ENCODE measurements around the gene SUCLG2.

Gene SUCLG2

GRCh38 chr3:67648701-67649100 lies 5.7 kb downstream of the SUCLG2 start:
- no peak for DNase-seq

GRCh38 chr3:67648229-67648628 lies 6.2 kb downstream of the SUCLG2 start:
- no peak for DNase-seq

GRCh38 chr3:67647390-67647878 lies 7.0 kb downstream of the SUCLG2 start:
- DNase-seq, result no peak

GRCh38 chr3:67646586-67647234 lies 7.7 kb downstream of the SUCLG2 start:
- DNase-seq, result no peak

GRCh38 chr3:67644827-67645226 lies 9.6 kb downstream of the SUCLG2 start:
- no peak for DNase-seq

GRCh38 chr3:67642734-67643133 lies 11.7 kb downstream of the SUCLG2 start:
- DNase-seq, result no peak

- DNase-seq, result no peak
Measured at GRCh38 chr3:67642190-67642589, 12.2 kb downstream of the SUCLG2 start.

- DNase-seq, result no peak
Measured at GRCh38 chr3:67641451-67641850, 13.0 kb downstream of the SUCLG2 start.

GRCh38 chr3:67640023-67640660 lies 14.3 kb downstream of the SUCLG2 start:
- DNase-seq, result no peak

- DNase-seq, result no peak
Measured at GRCh38 chr3:67637255-67637900, 17.0 kb downstream of the SUCLG2 start.

GRCh38 chr3:67635806-67636205 lies 18.6 kb downstream of the SUCLG2 start:
- DNase-seq, result no peak

GRCh38 chr3:67635257-67635656 lies 19.2 kb downstream of the SUCLG2 start:
- no peak for DNase-seq

- no peak for DNase-seq
Measured at GRCh38 chr3:67630666-67631362, 23.6 kb downstream of the SUCLG2 start.

- DNase-seq, result no peak
Measured at GRCh38 chr3:67624687-67625086, 29.7 kb downstream of the SUCLG2 start.

- no peak for DNase-seq
Measured at GRCh38 chr3:67624078-67624477, 30.3 kb downstream of the SUCLG2 start.

GRCh38 chr3:67622652-67623051 lies 31.8 kb downstream of the SUCLG2 start:
- no peak for DNase-seq

GRCh38 chr3:67620869-67621268 lies 33.5 kb downstream of the SUCLG2 start:
- no peak for DNase-seq

GRCh38 chr3:67619991-67620390 lies 34.4 kb downstream of the SUCLG2 start:
- no peak for DNase-seq

- DNase-seq, result no peak
Measured at GRCh38 chr3:67617518-67617917, 36.9 kb downstream of the SUCLG2 start.

GRCh38 chr3:67616046-67616445 lies 38.4 kb downstream of the SUCLG2 start:
- no peak for DNase-seq

GRCh38 chr3:67614195-67614594 lies 40.2 kb downstream of the SUCLG2 start:
- no peak for DNase-seq

GRCh38 chr3:67610458-67610857 lies 44.0 kb downstream of the SUCLG2 start:
- no peak for DNase-seq

GRCh38 chr3:67609709-67610108 lies 44.7 kb downstream of the SUCLG2 start:
- DNase-seq, result no peak

GRCh38 chr3:67608034-67608433 lies 46.4 kb downstream of the SUCLG2 start:
- no peak for DNase-seq

Data from activated CD4-positive, alpha-beta T cell treated with anti-CD3 and anti-CD28 coated beads, Interleukin-2, amount 50 U/mL, for 1 hour (primary cell).